OCI-LY1 (cell line): ENCODE measurements around the gene TMEM247.
A peak's percentile ranks its signal among the peaks of the same experiment; 100 is the strongest.

Source experiments
- H2AFZ ChIP-seq: fragments of 200-600 bp; sonication (generic), shearing (Covaris generic); 2 replicates; pipeline ENCODE4 v1.6.0; 2014; ENCODE audit warnings: antibody characterized with exemption, mild to moderate bottlenecking, low read length
- H3F3A ChIP-seq: fragments of 200-600 bp; sonication (generic), shearing (Covaris generic); 2 replicates; pipeline ENCODE4 v1.6.0; 2014; ENCODE audit warnings: mild to moderate bottlenecking, antibody characterized with exemption, low read length, moderate library complexity; ENCODE audit not compliant: insufficient read depth
- H3K27ac ChIP-seq: fragments of 200-600 bp; sonication (generic); 2 replicates; pipeline ENCODE4 v1.5.1; 2014; ENCODE audit warnings: low read length, mixed run types, mild to moderate bottlenecking, low read depth; ENCODE audit not compliant: poor library complexity, severe bottlenecking
- H3K27me3 ChIP-seq: fragments of 200-600 bp; sonication (generic); 2 replicates; pipeline ENCODE4 v1.6.0; 2014; ENCODE audit warnings: antibody characterized with exemption, mild to moderate bottlenecking, low read length, moderate library complexity; ENCODE audit not compliant: insufficient read depth
- H3K36me3 ChIP-seq: fragments of 200-600 bp; sonication (generic); 2 replicates; pipeline ENCODE4 v1.6.1; 2014; ENCODE audit warnings: mild to moderate bottlenecking, antibody characterized with exemption, low read length, moderate library complexity, mixed read lengths; ENCODE audit not compliant: insufficient read depth
- H3K4me1 ChIP-seq: fragments of 200-600 bp; sonication (generic); 2 replicates; pipeline ENCODE4 v1.5.1; 2014; ENCODE audit warnings: mild to moderate bottlenecking, low read length, moderate library complexity; ENCODE audit not compliant: insufficient read depth, severe bottlenecking
- H3K4me2 ChIP-seq: fragments of 200-600 bp; sonication (generic), shearing (Covaris generic); 2 replicates; pipeline ENCODE4 v1.6.1; 2014; ENCODE audit warnings: low read length
- H3K4me3 ChIP-seq: fragments of 200-600 bp; sonication (generic); 2 replicates; pipeline ENCODE4 v1.5.1; 2014; ENCODE audit warnings: low read length, low read depth, mild to moderate bottlenecking, mixed read lengths; ENCODE audit not compliant: poor library complexity, severe bottlenecking
- H3K79me2 ChIP-seq: fragments of 200-600 bp; shearing (Covaris generic); 2 replicates; pipeline ENCODE4 v1.6.1; 2016; ENCODE audit warnings: mixed run types, low read length, mixed read lengths; ENCODE audit not compliant: insufficient read depth
- H3K9ac ChIP-seq: fragments of 200-600 bp; sonication (generic), shearing (Covaris generic); 2 replicates; pipeline ENCODE4 v1.6.1; 2014; ENCODE audit warnings: mild to moderate bottlenecking, low read length, mixed read lengths
- H3K9me2 ChIP-seq: fragments of 200-600 bp; sonication (generic), shearing (Covaris generic); 2 replicates; pipeline ENCODE4 v1.6.1; 2014; ENCODE audit warnings: low read depth, mild to moderate bottlenecking, low read length, mixed read lengths
- H3K9me3 ChIP-seq: fragments of 200-600 bp; shearing (Covaris generic); 2 replicates; pipeline ENCODE4 v1.6.1; 2014; ENCODE audit warnings: low read length, mixed read lengths
- H4K20me1 ChIP-seq: fragments of 200-600 bp; sonication (generic), shearing (Covaris generic); 2 replicates; pipeline ENCODE4 v1.6.0; 2016; ENCODE audit warnings: mild to moderate bottlenecking, low read length; ENCODE audit not compliant: insufficient read depth
- CTCF ChIP-seq: fragments of 200-600 bp; sonication (generic), shearing (Covaris generic); IDR thresholded peaks from 2 replicates; pipeline ENCODE4 v1.5.1; 2017; ENCODE audit warnings: mild to moderate bottlenecking, antibody characterized with exemption, low read length, moderate library complexity, mixed read lengths
- EZH2 ChIP-seq: fragments of 200-600 bp; sonication (generic), shearing (Covaris generic); IDR thresholded peaks from 2 replicates; pipeline ENCODE4 v1.8.0; 2017; ENCODE audit warnings: borderline replicate concordance, mixed run types, mild to moderate bottlenecking, antibody characterized with exemption, low read length, moderate library complexity, mixed read lengths

The TMEM247 gene

GRCh38 chr2:46461011-46461674, 18.2 kb upstream of the TMEM247 start:
- Histone ChIP-seq H3K9me3 (no peaks in the 10 kb centered on the region), H3K4me2 (no peak overlapping the region; the same call in 1 of the 2 replicates)

GRCh38 chr2:46461709-46462171, 17.6 kb upstream of the TMEM247 start:
- Histone ChIP-seq H2AFZ (no peak overlapping the region), H3K79me2 (no peaks in the 10 kb centered on the region), H3K4me2 (no peak overlapping the region; the same call in 1 of the 2 replicates), H3K4me1 (peaks cover 12% of the 10 kb centered on the region), H3K9me3 (no peaks in the 10 kb centered on the region), H3F3A (no peaks in the 10 kb centered on the region), H3K36me3 (no peaks in the 10 kb centered on the region), H3K4me3 (no peak overlapping the region), H3K9me2 (no peaks in the 10 kb centered on the region), H3K9ac (no peak overlapping the region), H4K20me1 (no peaks in the 10 kb centered on the region), H3K27me3 (peaks cover 3% of the 10 kb centered on the region; the same call in 1 of the 2 replicates), H3K27ac (no peak overlapping the region)
- TF ChIP-seq CTCF = no peak; the same call in 1 of the 2 replicates

More at GRCh38 chr2:46461011-46461674, 18.2 kb upstream of the TMEM247 start:
- no peaks in the 10 kb centered on the region for H3K79me2 ChIP-seq
- no peak overlapping the region for H3K27ac ChIP-seq
- no peak overlapping the region for H2AFZ ChIP-seq
- H3K36me3 ChIP-seq = no peaks in the 10 kb centered on the region
- TF ChIP-seq CTCF = peak; percentile 99
- TF ChIP-seq EZH2 = no peak
- H4K20me1 ChIP-seq = no peaks in the 10 kb centered on the region
- no peaks in the 10 kb centered on the region for H3F3A ChIP-seq
- no peaks in the 10 kb centered on the region for H3K9me2 ChIP-seq
- no peak overlapping the region for H3K4me3 ChIP-seq
- no peak overlapping the region for H3K9ac ChIP-seq
- peaks cover 8% of the 10 kb centered on the region for H3K4me1 ChIP-seq
- H3K27me3 ChIP-seq = peaks cover 3% of the 10 kb centered on the region; the same call in 1 of the 2 replicates

- TF ChIP-seq EZH2 (no peak), CTCF (no peak)
- Histone ChIP-seq H2AFZ (no peak overlapping the region), H3K9ac (no peak overlapping the region), H4K20me1 (no peaks in the 10 kb centered on the region), H3K79me2 (no peaks in the 10 kb centered on the region), H3K4me2 (no peak overlapping the region), H3K9me2 (no peaks in the 10 kb centered on the region), H3K27ac (no peak overlapping the region), H3K4me1 (peaks cover 14% of the 10 kb centered on the region), H3K4me3 (no peak overlapping the region), H3K27me3 (peaks cover 3% of the 10 kb centered on the region; the same call in 1 of the 2 replicates), H3K36me3 (no peaks in the 10 kb centered on the region), H3F3A (no peaks in the 10 kb centered on the region), H3K9me3 (no peaks in the 10 kb centered on the region)
Measured at GRCh38 chr2:46462936-46463335, 16.4 kb upstream of the TMEM247 start.
